HepG2 (cell line): ENCODE results near the gene CARMIL3. TPM values are rescaled to one million over a fixed set of nuclear protein-coding genes. Genes with fewer than 3 reads are reported as not detected.

Experiments
- ATAC-seq: fragments of 200-7000 bp; cut with Tn5 transposase; 3 replicates; pipeline ENCODE4 v1.9.1; 2020; ENCODE audit warnings: mild to moderate bottlenecking, moderate library complexity
- BruUV-seq: library from RNA; stranded (reverse); fragments of 400-500 nt; replicated peaks from 2 replicates; lab custom pipeline; 2021; lab: Mats Ljungman, UMichigan
- CTCF ChIA-PET: fragments of 300-600 bp; formaldehyde crosslinking; extraction: SDS; loops from one replicate; lab custom pipeline; 2021; ENCODE audit warnings: low total read pairs, inconsistent platforms, low intra/inter-chr PET ratio; lab: Yijun Ruan, JAX
- POLR2A ChIA-PET: fragments of 350-600 bp; sonication (Branson Sonifier 250); formaldehyde crosslinking; loops from one replicate; lab custom pipeline; 2020; ENCODE audit warnings: antibody characterized with exemption, inconsistent platforms; lab: Yijun Ruan, JAX
- DNase-seq: peaks from one replicate; pipeline ENCODE4 v3.0.0-alpha.2; 2015; ENCODE audit warnings: low spot score
- FAIRE-seq: peaks from 3 replicates; lab custom pipeline; 2011; peaks lifted over from hg19 to GRCh38; lab: Jason Lieb, UNC
- H2AFZ ChIP-seq: one replicate; pipeline ENCODE4 v1.6.1; 2011; ENCODE audit warnings: low read length, inconsistent platforms
- H3K27ac ChIP-seq: fragments of 300-600 bp; 3 replicates; pipeline ENCODE4 v1.8.0; 2011; ENCODE audit warnings: mixed run types, mild to moderate bottlenecking, mixed read lengths, low read length, inconsistent platforms; ENCODE audit not compliant: insufficient read depth; ENCODE audit errors: extremely low read length
- H3K27me3 ChIP-seq, 2 experiments: fragments of 200-600 bp in 1 of 2; 2 replicates in 1 of 2; 3 replicates in 1 of 2; pipeline versions ENCODE4 v1.6.0 to v1.8.0; 2011; ENCODE audit warnings: low read length in 2 of 2, mild to moderate bottlenecking in 2 of 2, moderate library complexity in 2 of 2, inconsistent platforms in 1 of 2; ENCODE audit not compliant: insufficient read depth in 2 of 2, control insufficient read depth in 1 of 2
- H3K36me3 ChIP-seq, 2 experiments: fragments of 200-600 bp in 1 of 2; replicated peaks in 1 of 2; 2 replicates in 1 of 2; 3 replicates in 1 of 2; pipeline versions ENCODE4 v1.5.1 to v1.8.0; 2011; ENCODE audit warnings: low read length in 2 of 2, inconsistent platforms in 1 of 2; ENCODE audit not compliant: insufficient read depth in 2 of 2, control insufficient read depth in 1 of 2
- H3K4me1 ChIP-seq: 2 replicates; pipeline ENCODE4 v1.5.1; 2012; ENCODE audit warnings: low read length, inconsistent platforms; ENCODE audit not compliant: insufficient read depth
- H3K4me2 ChIP-seq: 2 replicates; pipeline ENCODE4 v1.6.0; 2011; ENCODE audit warnings: low read depth, low read length, inconsistent platforms
- H3K4me3 ChIP-seq, 3 experiments: fragments of 200-600 bp in 1 of 3; sonication (generic), shearing (Covaris generic) in 1 of 3; replicated peaks in 1 of 3; 2 replicates each; pipeline ENCODE4 v1.5.1; 2011 to 2016; ENCODE audit warnings: low read length in 3 of 3, inconsistent platforms in 2 of 3, low read depth in 2 of 3, mild to moderate bottlenecking in 2 of 3, control low read depth in 1 of 3, mixed read lengths in 1 of 3; ENCODE audit not compliant: insufficient read depth in 1 of 3
- H3K79me2 ChIP-seq: one replicate; pipeline ENCODE4 v1.6.1; 2011; ENCODE audit warnings: low read length, inconsistent platforms; ENCODE audit not compliant: insufficient read depth
- H3K9ac ChIP-seq: 2 replicates; pipeline ENCODE4 v1.6.0; 2011; ENCODE audit warnings: mild to moderate bottlenecking, low read depth, low read length, inconsistent platforms; ENCODE audit not compliant: insufficient read depth
- H3K9me3 ChIP-seq: 2 replicates; pipeline ENCODE4 v1.5.1; 2012; ENCODE audit warnings: mild to moderate bottlenecking, low read length
- H4K20me1 ChIP-seq: 2 replicates; pipeline ENCODE4 v1.6.0; 2011; ENCODE audit warnings: inconsistent platforms, mild to moderate bottlenecking, low read length, moderate library complexity; ENCODE audit not compliant: insufficient read depth
- ATF2 ChIP-seq: sonication (generic); formaldehyde crosslinking; IDR thresholded peaks from 2 replicates; pipeline ENCODE4 v1.4.0; 2020; ENCODE audit warnings: missing genetic modification reagents
- GPN1 ChIP-seq: sonication (generic); formaldehyde crosslinking; IDR thresholded peaks from 2 replicates; pipeline ENCODE4 v1.5.1; 2020; ENCODE audit warnings: missing genetic modification reagents, borderline replicate concordance
- IRF9 ChIP-seq: sonication (generic); formaldehyde crosslinking; IDR thresholded peaks from 2 replicates; pipeline ENCODE4 v1.8.0; 2022; ENCODE audit warnings: missing genetic modification reagents, mild to moderate bottlenecking, borderline replicate concordance
- MED13 ChIP-seq: sonication (generic); formaldehyde crosslinking; IDR thresholded peaks from 2 replicates; pipeline ENCODE4 v1.5.0; 2020; ENCODE audit warnings: missing genetic modification reagents
- MLXIP ChIP-seq: sonication (generic); formaldehyde crosslinking; IDR thresholded peaks from 2 replicates; pipeline ENCODE4 v1.9.0; 2021; ENCODE audit warnings: missing genetic modification reagents, borderline replicate concordance
- NFIB ChIP-seq: sonication (generic); formaldehyde crosslinking; IDR thresholded peaks from 2 replicates; pipeline ENCODE4 v1.9.0; 2021; ENCODE audit warnings: missing genetic modification reagents, mild to moderate bottlenecking, borderline replicate concordance
- POGZ ChIP-seq: sonication (generic); formaldehyde crosslinking; IDR thresholded peaks from 2 replicates; pipeline ENCODE4 v1.4.0; 2020; ENCODE audit warnings: mild to moderate bottlenecking, missing genetic modification reagents
- POLR2AphosphoS5 ChIP-seq: IDR thresholded peaks from 2 replicates; pipeline ENCODE4 v1.6.1; 2012; ENCODE audit warnings: low read depth, low read length
- YEATS2 ChIP-seq: sonication (generic); formaldehyde crosslinking; IDR thresholded peaks from 2 replicates; pipeline ENCODE4 v1.4.0; 2020; ENCODE audit warnings: missing genetic modification reagents, borderline replicate concordance
- ZHX1 ChIP-seq: sonication (generic); formaldehyde crosslinking; IDR thresholded peaks from 2 replicates; pipeline ENCODE4 v1.8.1; 2022; ENCODE audit warnings: low read depth, mild to moderate bottlenecking, missing genetic modification reagents
- ZNF256 ChIP-seq: sonication (generic); formaldehyde crosslinking; conservative IDR thresholded peaks from 2 replicates; pipeline ENCODE4 v1.4.0; 2020; ENCODE audit warnings: missing genetic modification reagents
- ZNF446 ChIP-seq: sonication (generic); formaldehyde crosslinking; IDR thresholded peaks from 2 replicates; pipeline ENCODE4 v1.5.0; 2020; ENCODE audit warnings: mild to moderate bottlenecking, missing genetic modification reagents
- ZNF619 ChIP-seq: sonication (generic); formaldehyde crosslinking; IDR thresholded peaks from 2 replicates; pipeline ENCODE4 v1.4.0; 2020; ENCODE audit warnings: mild to moderate bottlenecking, missing genetic modification reagents
- ZNF766 ChIP-seq: sonication (generic); formaldehyde crosslinking; IDR thresholded peaks from 2 replicates; pipeline ENCODE4 v1.5.0; 2020; ENCODE audit warnings: missing genetic modification reagents, borderline replicate concordance
- ZSCAN31 ChIP-seq: sonication (generic); formaldehyde crosslinking; IDR thresholded peaks from 2 replicates; pipeline ENCODE4 v1.5.0; 2020; ENCODE audit warnings: low read depth, mild to moderate bottlenecking, missing genetic modification reagents
- WGBS: methylation state at CpG from one replicate; pipeline ENCODE4 v1.1.6; 2017; ENCODE audit warnings: low lambda C conversion rate; 5-methylcytosine and 5-hydroxymethylcytosine counted together
- in situ Hi-C: cut with HindIII; loops from 2 replicates; pipeline ENCODE4 v1.10.0; 2017; ENCODE audit warnings: low pct_unique_long_range_greater_than_20kb; ENCODE audit not compliant: extremely low pct_ligation_motif_present
- intact Hi-C: fragments of 100-400 bp; cut with micrococcal nuclease; formaldehyde crosslinking; loops from one replicate; pipeline ENCODE4 v1.10.0; 2022; ENCODE audit not compliant: unreplicated experiment
- polyA plus RNA-seq, 8 experiments: library from polyadenylated mRNA; depleted of rRNA in 3 of 8; stranded (reverse) in 7 of 8; unstranded in 1 of 8; fragments of >200 nt; fragmentation: Illumina TruSeq in 4 of 8; extraction: Trizol in 4 of 8; gene quantifications; 2 replicates each; pipeline versions ENCODE4 v1.2.1 to v1.2.3, GENCODE V29; 2011 to 2016; ENCODE audit warnings: low read depth in 4 of 8, missing spikeins in 1 of 8, mixed read lengths in 1 of 8; ENCODE audit not compliant: insufficient read depth in 1 of 8
- total RNA-seq, 5 experiments: library from RNA; depleted of rRNA; stranded (reverse); fragments of >200 nt; fragmentation: Illumina TruSeq; extraction: Trizol; gene quantifications; 2 replicates each; pipeline ENCODE4 v1.2.3, GENCODE V29; 2016; ENCODE audit warnings: low read depth in 1 of 5

The CARMIL3 gene
- total and polyA plus RNA-seq, 2 of the 13 experiments (the other 11 are each of a cell fraction or from before 2014, with no cell fraction given), result 0.27 to 0.55 TPM

GRCh38 chr14:24098229-24098926 is 46.6 kb downstream of the CARMIL3 start:
- Histone ChIP-seq H3K9me3 (no peaks in the 10 kb centered on the region), H3K4me3 (no peak overlapping the region), H3K79me2 (peaks cover 28% of the 10 kb centered on the region), H3K4me1 (peaks cover 56% of the 10 kb centered on the region), H3K36me3 (peaks cover 39 to 57% of the 10 kb centered on the region in 2 experiments), H4K20me1 (0 out of 2 replicates have a peak, but pooled peaks cover 4% of the 10 kb centered on the region), H3K4me2 (no peak overlapping the region), H3K27ac (no peak overlapping the region), H3K9ac (no peak overlapping the region), H2AFZ (no peak overlapping the region), H3K27me3 (peaks cover 0 to 6% of the 10 kb centered on the region in 2 experiments; a peak in 1 of 5 replicates)
- FAIRE-seq (no peak), ATAC-seq (no peak), DNase-seq (no peak)
- 94% methylated on average over 16 of the region's 16 CpGs for WGBS
- intact Hi-C loops, result no loop called here
- in situ Hi-C loops, result no loop called here
- CTCF ChIA-PET, result no interaction called here
- no TSS peak for BruUV-seq
- POLR2A ChIA-PET, result interaction anchor here (0.9 to 14.4 kb wide), 6 partner anchors 8 to 144 kb away, joined by 3 to 627 read pairs (median 92); partner anchors contain the start of genes DCAF11, EMC9, NRL and PSME1
- no peak for TF ChIP-seq ATF2 (CRISPR knock-in tag)
- no peak for TF ChIP-seq YEATS2 (CRISPR knock-in tag)
- TF ChIP-seq GPN1, result no peak
- TF ChIP-seq MLXIP (CRISPR knock-in tag), result no peak
- TF ChIP-seq IRF9 (CRISPR knock-in tag), result 0 out of 2 replicates have a peak, but pooled peaks have one; percentile 37
- no peak for TF ChIP-seq POGZ
- TF ChIP-seq MED13, result no peak
- TF ChIP-seq ZNF256 (CRISPR knock-in tag), result peak; percentile 72; the same call in 1 of the 2 replicates
- TF ChIP-seq NFIB (CRISPR knock-in tag), result no peak
- no peak for TF ChIP-seq ZSCAN31 (CRISPR knock-in tag)
- TF ChIP-seq ZNF766 (CRISPR knock-in tag), result no peak
- no peak for TF ChIP-seq ZNF446 (CRISPR knock-in tag)
- TF ChIP-seq POLR2AphosphoS5, result peak; percentile 9; the same call in 1 of the 2 replicates
- no peak for TF ChIP-seq ZHX1
- TF ChIP-seq ZNF619 (CRISPR knock-in tag), result 0 out of 2 replicates have a peak, but pooled peaks have one; percentile 19
